ENCODE results near the gene KLRD1.
"Not testable (repeated sequence)": the region's sequence is repeated elsewhere in the genome, so short reads cannot be mapped to it uniquely, and the experiment has no call there.

The KLRD1 gene

DNA sequence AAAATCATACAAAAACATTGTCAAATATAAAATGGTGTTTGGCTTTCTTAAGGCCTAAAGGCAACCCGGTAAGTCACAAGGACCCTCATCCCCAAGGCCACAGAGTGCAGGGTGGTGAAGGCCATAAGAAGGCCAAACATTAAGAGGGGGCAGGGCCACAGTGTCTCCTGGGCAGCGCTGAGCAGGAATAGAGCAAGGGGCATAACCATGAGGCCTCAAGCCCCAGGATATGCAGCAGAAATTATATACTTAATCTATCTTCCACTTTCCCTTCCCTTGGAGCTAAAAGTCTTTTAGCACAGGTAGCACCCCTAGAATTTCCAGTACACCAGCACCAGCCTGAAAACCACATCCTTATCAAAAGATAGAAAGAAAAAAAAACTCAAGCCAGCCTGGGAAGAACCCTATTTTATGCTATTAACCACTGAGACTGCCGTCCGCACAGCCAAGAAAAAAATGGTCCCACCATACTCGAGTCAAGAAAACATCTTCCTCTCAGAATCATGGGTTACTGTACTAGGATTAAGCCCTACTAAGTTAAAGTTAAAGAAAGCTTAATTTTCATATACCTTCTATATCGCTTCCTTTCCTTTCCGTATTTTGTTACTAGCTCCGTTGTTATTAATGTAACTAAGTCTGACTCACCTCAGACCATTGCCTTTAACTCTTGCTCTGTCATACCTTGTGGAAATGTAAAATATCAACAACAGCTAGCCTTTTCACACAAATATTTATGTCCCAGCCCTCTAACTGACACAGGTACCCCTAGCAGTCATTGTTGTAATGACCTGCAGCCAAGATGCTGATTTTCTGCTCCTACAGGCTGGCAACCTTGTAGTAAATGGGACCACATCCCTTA is 62.1 kb downstream of the KLRD1 start:
- no peak for DNase-seq

- DNase-seq = not testable (repeated sequence)
Measured at GRCh38 chr12:10371893-10372535, 64.3 kb downstream of the KLRD1 start.

- no peak for DNase-seq
Measured at GRCh38 chr12:10372559-10372958, 64.9 kb downstream of the KLRD1 start.

- no peak for DNase-seq
Measured at GRCh38 chr12:10374624-10375018, 67.0 kb downstream of the KLRD1 start.

DNA sequence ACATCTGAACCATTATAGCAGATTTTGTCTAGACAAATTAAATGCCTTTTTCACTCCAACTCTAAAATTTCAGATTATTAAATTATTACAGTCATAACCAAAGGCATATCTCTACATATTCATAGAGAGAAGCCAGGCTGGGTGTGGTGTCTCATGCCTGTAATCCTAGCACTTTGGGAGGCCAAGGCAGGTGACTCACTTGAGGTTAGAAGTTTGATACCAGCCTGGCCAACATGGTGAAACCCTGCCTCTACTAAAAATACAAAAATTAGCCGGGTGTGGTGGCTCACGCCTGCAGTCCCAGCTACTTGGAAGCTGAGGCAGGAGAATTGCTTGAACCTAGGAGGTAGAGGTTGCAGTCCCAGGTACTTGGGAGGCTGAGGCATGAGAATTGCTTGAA is 71.1 kb downstream of the KLRD1 start:
- DNase-seq = not testable (repeated sequence)

Data from right kidney (tissue), 1 donor.